ENCODE measurements around the gene TMEM120B.
"Not testable (repeated sequence)": the region's sequence is repeated elsewhere in the genome, so short reads cannot be mapped to it uniquely, and the experiment has no call there.

Gene TMEM120B

DNA sequence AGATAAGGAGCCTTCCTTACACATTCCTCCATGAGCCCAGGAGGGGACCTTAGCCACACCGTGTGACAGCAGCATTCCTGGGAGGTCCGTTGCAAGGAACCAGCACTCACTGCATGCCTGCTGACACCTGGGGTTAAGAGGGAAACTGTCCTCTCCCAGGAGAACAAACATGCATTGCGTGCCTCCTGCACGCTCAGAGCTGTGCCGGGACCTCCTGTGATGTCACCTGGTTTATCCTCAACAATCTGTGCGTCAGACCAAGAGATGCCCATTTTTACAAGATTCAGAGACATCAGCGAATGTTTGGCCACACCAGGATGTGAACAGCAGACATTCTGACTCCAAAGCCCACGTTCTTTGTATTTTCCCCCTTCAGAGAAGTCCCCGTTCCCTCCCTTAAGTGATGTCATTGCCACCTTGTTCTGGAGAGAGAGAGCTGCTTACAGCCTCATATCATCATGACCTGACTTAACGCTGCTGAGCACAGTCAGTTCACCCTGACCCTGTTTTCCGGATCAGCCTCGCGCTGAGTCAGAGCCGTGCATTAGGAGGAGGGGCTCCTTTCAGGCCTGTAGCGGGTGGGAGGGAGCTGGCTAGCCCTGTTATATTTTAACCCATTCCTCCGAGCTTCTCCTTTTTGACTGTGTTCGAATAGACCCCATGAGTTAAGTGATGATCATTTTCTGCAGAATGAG is 36.2 kb downstream of the TMEM120B start:
- DNase-seq = peak; percentile 30

- DNase-seq = no peak
Measured at GRCh38 chr12:121749267-121749666, 36.7 kb downstream of the TMEM120B start.

DNA sequence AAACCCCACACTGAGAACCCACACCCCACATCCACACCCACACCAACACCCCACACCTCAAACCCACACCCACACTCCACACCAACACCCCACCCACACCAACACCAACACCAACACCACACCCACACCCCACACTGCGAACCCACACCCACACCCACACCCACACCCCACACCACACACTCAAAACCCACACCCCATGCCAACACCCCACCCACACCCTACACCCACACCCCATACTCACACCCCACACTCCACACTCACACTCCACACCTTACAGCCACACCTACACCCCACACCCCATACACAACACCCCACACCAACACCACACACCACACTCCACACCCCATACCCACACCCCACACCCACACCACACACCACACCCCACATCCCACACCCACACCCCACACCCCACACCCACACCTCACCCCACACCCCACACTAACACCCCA is 38.0 kb downstream of the TMEM120B start:
- no peak for DNase-seq

DNA sequence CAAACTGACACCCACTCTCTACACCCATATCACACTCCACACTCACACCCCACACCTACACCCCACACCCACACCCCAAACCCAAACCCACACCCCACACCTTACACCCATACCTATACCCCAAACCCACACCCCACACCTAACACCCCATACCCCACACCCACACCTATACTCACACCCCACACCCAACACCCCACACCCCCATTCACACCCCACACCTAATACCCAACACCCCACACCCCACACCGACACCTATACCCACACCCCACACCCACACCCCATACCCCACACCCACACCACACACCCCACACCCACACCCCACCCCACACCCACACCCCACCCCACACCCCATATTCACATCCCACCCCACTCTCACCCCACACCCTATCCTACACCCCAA is 38.5 kb downstream of the TMEM120B start:
- DNase-seq = no peak

DNA sequence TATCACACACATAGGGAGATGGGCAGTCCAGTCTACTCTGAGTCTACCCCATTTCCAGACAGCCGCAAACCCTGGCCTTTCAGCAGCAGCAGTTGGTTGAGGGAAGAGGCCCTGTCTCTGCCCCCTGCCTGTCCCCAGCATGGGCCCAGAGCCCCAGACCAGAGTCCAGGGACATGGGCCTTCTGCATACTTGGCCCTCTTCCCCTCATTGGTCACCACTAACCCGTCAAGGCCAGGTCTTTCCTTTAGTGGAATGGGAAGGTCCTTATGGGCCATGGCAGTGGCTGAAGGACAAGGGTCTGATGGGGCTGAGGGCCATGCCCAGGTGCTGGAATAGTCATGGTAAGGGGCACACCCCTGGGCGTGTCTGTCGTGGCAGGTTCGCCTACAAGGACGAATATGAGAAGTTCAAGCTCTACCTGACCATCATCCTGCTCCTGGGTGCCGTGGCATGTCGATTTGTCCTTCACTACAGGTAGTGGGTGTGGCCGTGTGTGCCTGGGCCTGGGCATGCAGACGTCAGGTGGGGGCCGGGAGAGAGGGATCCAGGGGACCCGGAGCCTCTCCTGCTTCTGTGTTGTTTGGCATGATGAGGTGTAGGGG is 39.3 kb downstream of the TMEM120B start:
- no peak for DNase-seq

- no peak for DNase-seq
Measured at GRCh38 chr12:121753844-121754264, 41.3 kb downstream of the TMEM120B start.

GRCh38 chr12:121754836-121755235 is 42.3 kb downstream of the TMEM120B start:
- DNase-seq = no peak

DNA sequence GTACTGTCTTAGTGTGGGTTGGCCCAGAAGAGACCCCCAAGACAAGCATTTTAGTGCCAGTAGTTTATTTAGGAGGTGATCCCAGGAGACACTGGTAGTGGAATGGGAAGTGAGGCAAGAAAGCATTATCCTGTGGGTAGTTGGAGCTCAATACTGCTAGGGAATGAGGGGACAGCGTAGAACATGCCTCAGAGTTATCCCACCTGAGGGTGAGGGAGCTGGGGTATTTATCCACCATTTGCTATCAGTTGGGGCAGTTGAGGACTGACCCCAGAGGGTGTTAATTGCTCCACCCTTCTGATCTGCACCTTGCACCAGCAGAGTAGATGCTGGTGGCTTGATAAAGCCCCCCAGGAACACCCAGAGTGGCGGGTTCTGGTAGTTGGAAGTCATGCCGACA is 43.0 kb downstream of the TMEM120B start:
- DNase-seq = no peak

GRCh38 chr12:121758536-121758935 is 46.0 kb downstream of the TMEM120B start:
- not testable (repeated sequence) for DNase-seq

GRCh38 chr12:121762269-121762668 is 49.7 kb downstream of the TMEM120B start:
- DNase-seq = no peak

- no peak for DNase-seq
Measured at GRCh38 chr12:121764808-121765207, 52.3 kb downstream of the TMEM120B start.

DNA sequence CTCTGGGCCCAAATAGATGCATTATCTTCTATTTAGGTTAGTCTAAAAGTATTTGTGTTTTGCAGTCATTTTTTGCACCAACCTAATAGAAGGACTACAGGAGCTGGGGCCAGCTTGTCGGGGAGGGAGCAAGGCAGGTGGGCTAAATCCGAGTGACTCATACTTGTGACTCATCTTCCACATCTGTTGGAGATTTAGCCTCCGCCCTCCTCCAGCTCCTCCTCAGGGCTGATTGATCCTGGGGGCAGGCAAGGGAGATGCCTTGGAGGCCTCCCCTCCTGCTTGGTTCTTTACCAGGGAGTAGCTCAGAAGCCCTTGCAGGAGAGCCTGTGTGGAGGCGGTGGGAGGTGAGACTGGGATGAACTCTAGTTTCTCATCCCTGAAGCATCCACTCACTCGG is 53.0 kb downstream of the TMEM120B start:
- DNase-seq = no peak

DNA sequence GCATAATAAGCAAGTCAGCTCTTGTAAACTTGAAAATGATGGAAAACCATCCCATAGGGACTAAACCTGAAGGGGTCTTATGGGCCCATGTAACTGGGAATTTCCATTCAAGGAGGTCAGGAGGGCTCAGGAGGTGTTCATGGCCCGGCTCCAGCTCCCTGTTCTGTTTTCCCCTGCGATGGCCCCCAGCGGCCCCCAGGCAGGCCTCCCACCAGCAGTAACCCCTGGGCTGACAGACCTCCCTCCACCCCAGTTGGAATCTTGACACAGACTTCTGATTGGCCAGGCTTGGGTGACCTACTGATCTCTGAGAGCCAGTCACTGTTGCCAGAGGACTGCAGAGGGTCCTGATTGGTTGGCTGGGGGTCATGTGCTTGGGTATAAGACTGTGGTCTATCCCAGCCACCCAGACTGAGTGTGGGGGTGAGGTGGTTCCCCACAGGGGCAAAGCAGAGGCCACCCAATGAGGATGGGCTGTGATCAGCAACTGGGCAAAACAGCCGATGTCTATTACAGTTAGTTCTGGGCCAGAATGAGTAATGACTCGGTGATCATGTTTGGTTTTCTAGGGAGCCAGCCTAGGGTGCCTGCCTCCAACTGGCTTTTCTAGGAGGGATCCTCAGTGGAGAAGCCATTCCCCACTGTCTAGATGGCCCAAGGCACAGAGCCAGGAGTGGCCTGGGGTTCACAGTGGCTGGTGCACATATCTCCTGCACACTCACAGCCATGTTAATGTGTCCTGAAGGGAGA is 53.9 kb downstream of the TMEM120B start:
- no peak for DNase-seq

DNA sequence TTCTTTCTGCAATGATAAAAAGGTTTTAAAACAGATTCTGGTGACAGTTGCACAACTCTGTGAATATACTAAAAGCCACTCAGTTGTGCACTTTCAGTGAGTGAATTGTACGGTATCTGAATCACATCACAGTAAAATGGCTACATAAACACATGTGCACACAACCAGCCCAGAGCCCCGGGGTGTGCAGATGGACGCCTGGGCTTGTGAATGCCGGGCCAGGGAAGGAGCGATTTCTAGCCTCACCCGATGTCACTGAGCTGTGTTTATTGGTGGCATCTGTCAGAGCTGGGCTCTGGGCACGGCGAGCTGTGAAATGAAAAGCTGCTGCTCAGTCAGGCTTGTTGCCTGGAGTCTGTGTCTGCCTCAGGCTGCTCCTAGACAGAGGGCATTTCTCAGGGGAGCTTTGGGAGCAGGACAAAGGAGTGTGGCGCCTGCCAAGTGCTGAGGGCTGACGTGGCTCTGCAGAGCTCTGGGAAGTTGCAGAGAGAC is 55.0 kb downstream of the TMEM120B start:
- no peak for DNase-seq

DNA sequence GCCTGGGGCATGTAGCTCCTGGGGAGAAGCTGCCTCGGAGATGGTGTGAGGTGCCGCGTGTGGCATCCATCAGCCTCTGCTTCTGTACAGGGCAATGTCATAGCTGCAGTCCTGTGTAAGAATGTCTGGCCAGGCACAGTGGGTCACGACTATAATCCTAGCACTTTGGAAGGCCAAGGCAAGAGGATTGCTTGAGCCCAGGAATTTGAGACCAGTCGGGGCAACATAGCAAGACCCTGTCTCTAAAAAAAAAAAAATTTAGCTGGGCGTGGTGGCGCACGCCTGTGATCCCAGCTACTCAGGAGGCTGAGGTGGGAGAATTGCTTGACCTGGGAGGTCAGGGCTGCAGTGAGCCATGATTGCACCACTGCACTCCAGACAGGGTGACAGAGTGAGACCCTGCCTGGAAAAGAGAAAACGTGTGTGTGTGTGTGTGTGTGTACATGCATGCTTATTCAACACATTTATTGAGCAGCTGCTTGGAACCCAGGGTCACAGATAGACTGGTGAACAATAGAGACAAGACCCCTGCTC is 56.8 kb downstream of the TMEM120B start:
- DNase-seq = no peak

GRCh38 chr12:121769831-121770301 is 57.3 kb downstream of the TMEM120B start:
- no peak for DNase-seq

- no peak for DNase-seq
Measured at GRCh38 chr12:121770388-121770787, 57.8 kb downstream of the TMEM120B start.

GRCh38 chr12:121770813-121771625 is 58.5 kb downstream of the TMEM120B start:
- no peak for DNase-seq

- DNase-seq = peak; percentile 85
Measured at GRCh38 chr12:121773011-121773777, 60.6 kb downstream of the TMEM120B start.

- no peak for DNase-seq
Measured at GRCh38 chr12:121774968-121775474, 62.5 kb downstream of the TMEM120B start.

- DNase-seq = no peak
Measured at GRCh38 chr12:121775501-121775900, 62.9 kb downstream of the TMEM120B start.
